Astrocyte (in vitro differentiated cells and primary cell): ENCODE data around the gene AMOTL2.

Source experiments
- EZH2 ChIP-seq: IDR thresholded peaks from 2 replicates; pipeline ENCODE4 v1.6.1; 2012; ENCODE audit warnings: mild to moderate bottlenecking, low read length, inconsistent platforms; ENCODE audit not compliant: insufficient read depth
- TF ChIP-seq, protein P1 (sequence below): IDR thresholded peaks from 2 replicates; pipeline ENCODE4 v1.5.1; 2011; ENCODE audit warnings: low read depth, mild to moderate bottlenecking, inconsistent platforms, low read length, moderate library complexity; ENCODE audit not compliant: insufficient read depth

DNA sequence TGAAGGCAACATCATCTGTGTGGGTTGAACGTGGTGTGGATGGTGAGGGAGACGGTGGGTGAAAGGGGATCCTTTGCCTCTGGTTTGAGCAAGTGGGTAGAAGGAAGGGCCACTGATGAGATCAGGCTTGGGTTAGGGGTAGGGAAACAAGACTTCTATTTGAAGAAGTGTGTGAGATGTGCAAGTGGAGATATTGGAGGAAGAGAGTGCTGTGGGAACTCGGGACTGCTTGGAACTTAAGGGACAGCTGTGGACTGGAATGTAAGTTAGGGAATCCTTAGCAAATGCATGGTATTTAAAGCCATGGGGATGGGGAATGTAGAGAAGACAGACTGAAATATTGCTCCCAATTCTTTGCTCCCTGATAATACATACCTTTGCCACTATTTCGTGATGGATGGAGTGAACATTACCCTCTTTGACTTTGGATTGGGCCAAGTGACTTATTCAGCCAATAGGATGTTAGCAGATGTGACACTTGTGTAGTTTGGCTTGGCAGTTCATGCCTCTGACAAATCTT is 30.2 kb upstream of the AMOTL2 start:
- TF ChIP-seq, protein P1, sequence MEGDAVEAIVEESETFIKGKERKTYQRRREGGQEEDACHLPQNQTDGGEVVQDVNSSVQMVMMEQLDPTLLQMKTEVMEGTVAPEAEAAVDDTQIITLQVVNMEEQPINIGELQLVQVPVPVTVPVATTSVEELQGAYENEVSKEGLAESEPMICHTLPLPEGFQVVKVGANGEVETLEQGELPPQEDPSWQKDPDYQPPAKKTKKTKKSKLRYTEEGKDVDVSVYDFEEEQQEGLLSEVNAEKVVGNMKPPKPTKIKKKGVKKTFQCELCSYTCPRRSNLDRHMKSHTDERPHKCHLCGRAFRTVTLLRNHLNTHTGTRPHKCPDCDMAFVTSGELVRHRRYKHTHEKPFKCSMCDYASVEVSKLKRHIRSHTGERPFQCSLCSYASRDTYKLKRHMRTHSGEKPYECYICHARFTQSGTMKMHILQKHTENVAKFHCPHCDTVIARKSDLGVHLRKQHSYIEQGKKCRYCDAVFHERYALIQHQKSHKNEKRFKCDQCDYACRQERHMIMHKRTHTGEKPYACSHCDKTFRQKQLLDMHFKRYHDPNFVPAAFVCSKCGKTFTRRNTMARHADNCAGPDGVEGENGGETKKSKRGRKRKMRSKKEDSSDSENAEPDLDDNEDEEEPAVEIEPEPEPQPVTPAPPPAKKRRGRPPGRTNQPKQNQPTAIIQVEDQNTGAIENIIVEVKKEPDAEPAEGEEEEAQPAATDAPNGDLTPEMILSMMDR, result no peak
- no peak for TF ChIP-seq EZH2
